H9 (cell line): ENCODE results near the gene DSG2. TPM values are rescaled to one million over a fixed set of nuclear protein-coding genes. Genes with fewer than 3 reads are reported as not detected.

Source experiments
- DNase-seq: peaks from one replicate; pipeline ENCODE4 v3.0.0-alpha.2; 2017
- H2AFZ ChIP-seq: one replicate; pipeline ENCODE4 v1.6.1; 2013; ENCODE audit warnings: mild to moderate bottlenecking, low read length, control low read depth, moderate library complexity
- H2AK5ac ChIP-seq: 2 replicates; pipeline ENCODE4 v1.6.1; 2013; ENCODE audit warnings: low read length, control low read depth, mixed read lengths; ENCODE audit not compliant: insufficient read length
- H2BK120ac ChIP-seq: one replicate; pipeline ENCODE4 v1.6.1; 2013; ENCODE audit warnings: low read depth, mild to moderate bottlenecking, low read length, control low read depth, inconsistent platforms; ENCODE audit not compliant: poor library complexity, severe bottlenecking
- H2BK12ac ChIP-seq: 2 replicates; pipeline ENCODE4 v1.6.1; 2013; ENCODE audit warnings: low read length, control low read depth, mixed read lengths, low read depth; ENCODE audit not compliant: insufficient read length
- H2BK15ac ChIP-seq: 2 replicates; pipeline ENCODE4 v1.6.1; 2013; ENCODE audit warnings: low read depth, low read length, control low read depth
- H2BK20ac ChIP-seq: one replicate; pipeline ENCODE4 v1.6.1; 2013; ENCODE audit warnings: low read depth, mild to moderate bottlenecking, low read length, control low read depth, inconsistent platforms; ENCODE audit not compliant: poor library complexity, severe bottlenecking
- H2BK5ac ChIP-seq: 2 replicates; pipeline ENCODE4 v1.6.1; 2013; ENCODE audit warnings: low read length, control low read depth, mixed read lengths; ENCODE audit not compliant: insufficient read length
- H3K14ac ChIP-seq: 2 replicates; pipeline ENCODE4 v1.6.1; 2013; ENCODE audit warnings: low read length, control low read depth; ENCODE audit not compliant: insufficient read depth
- H3K18ac ChIP-seq: 2 replicates; pipeline ENCODE4 v1.6.1; 2013; ENCODE audit warnings: low read depth, mild to moderate bottlenecking, mixed read lengths, low read length, control low read depth; ENCODE audit not compliant: insufficient read length
- H3K23ac ChIP-seq: 2 replicates; pipeline ENCODE4 v1.6.1; 2013; ENCODE audit warnings: low read length, control low read depth, mixed read lengths, low read depth; ENCODE audit not compliant: insufficient read length
- H3K23me2 ChIP-seq: 2 replicates; pipeline ENCODE4 v1.6.1; 2013; ENCODE audit warnings: low read depth, mild to moderate bottlenecking, mixed read lengths, low read length, control low read depth; ENCODE audit not compliant: insufficient read length, poor library complexity, severe bottlenecking
- H3K27ac ChIP-seq: 2 replicates; pipeline ENCODE4 v1.5.1; 2013; ENCODE audit warnings: low read length, control low read depth, mixed read lengths, low read depth; ENCODE audit not compliant: insufficient read length
- H3K27me3 ChIP-seq: 2 replicates; pipeline ENCODE4 v1.6.1; 2013; ENCODE audit warnings: low read length, control low read depth, inconsistent platforms; ENCODE audit not compliant: insufficient read depth
- H3K4ac ChIP-seq: 2 replicates; pipeline ENCODE4 v1.6.1; 2013; ENCODE audit warnings: low read depth, mild to moderate bottlenecking, control low read depth, inconsistent platforms, low read length, moderate library complexity
- H3K4me1 ChIP-seq: 2 replicates; pipeline ENCODE4 v1.6.1; 2013; ENCODE audit warnings: low read length, control low read depth, inconsistent platforms; ENCODE audit not compliant: insufficient read depth
- H3K4me2 ChIP-seq: 2 replicates; pipeline ENCODE4 v1.6.1; 2013; ENCODE audit warnings: low read length, control low read depth, mixed read lengths; ENCODE audit not compliant: insufficient read length, insufficient read depth
- H3K56ac ChIP-seq: 2 replicates; pipeline ENCODE4 v1.6.1; 2013; ENCODE audit warnings: low read depth, mild to moderate bottlenecking, mixed read lengths, low read length, control low read depth; ENCODE audit not compliant: insufficient read length
- H3K79me1 ChIP-seq: 2 replicates; pipeline ENCODE4 v1.6.1; 2013; ENCODE audit warnings: low read depth, mild to moderate bottlenecking, moderate library complexity, low read length, control low read depth, inconsistent platforms; ENCODE audit not compliant: insufficient read depth, poor library complexity, severe bottlenecking
- H3K79me2 ChIP-seq: 2 replicates; pipeline ENCODE4 v1.6.1; 2013; ENCODE audit warnings: low read length, control low read depth, inconsistent platforms; ENCODE audit not compliant: insufficient read depth
- H3K9ac ChIP-seq: 2 replicates; pipeline ENCODE4 v1.6.1; 2013; ENCODE audit warnings: low read length, control low read depth, mixed read lengths; ENCODE audit not compliant: insufficient read length; ENCODE audit errors: extremely low read depth
- H3K9me3 ChIP-seq: one replicate; pipeline ENCODE4 v1.6.1; 2013; ENCODE audit warnings: low read depth, low read length, inconsistent platforms; ENCODE audit not compliant: control insufficient read depth
- H3T11ph ChIP-seq: one replicate; pipeline ENCODE4 v1.6.1; 2013; ENCODE audit warnings: mild to moderate bottlenecking, low read length, control low read depth, inconsistent platforms
- H4K20me1 ChIP-seq: one replicate; pipeline ENCODE4 v1.6.1; 2013; ENCODE audit not compliant: control insufficient read depth, insufficient read length, insufficient read depth
- H4K5ac ChIP-seq: 2 replicates; pipeline ENCODE4 v1.6.1; 2013; ENCODE audit warnings: low read depth, mild to moderate bottlenecking, mixed read lengths, low read length, control low read depth; ENCODE audit not compliant: insufficient read length
- H4K8ac ChIP-seq: replicated peaks from 2 replicates; pipeline ENCODE4 v1.6.1; 2013; ENCODE audit warnings: low read length, control low read depth, mixed read lengths, low read depth; ENCODE audit not compliant: insufficient read length
- H4K91ac ChIP-seq: 2 replicates; pipeline ENCODE4 v1.6.1; 2013; ENCODE audit warnings: low read depth, mild to moderate bottlenecking, moderate library complexity, mixed read lengths, low read length, control low read depth; ENCODE audit not compliant: insufficient read length
- H3K27ac Mint-ChIP-seq, 3 experiments: 2 replicates in 2 of 3; 3 replicates in 1 of 3; pipeline ENCODE4 v1.8.0; 2020 to 2021; ENCODE audit warnings: mixed read lengths in 3 of 3, mild to moderate bottlenecking in 1 of 3, moderate library complexity in 1 of 3
- H3K27me3 Mint-ChIP-seq: 2 replicates; pipeline ENCODE4 v1.8.0; 2021; ENCODE audit warnings: low read depth, mild to moderate bottlenecking, moderate library complexity, mixed read lengths
- H3K36me3 Mint-ChIP-seq, 3 experiments: 2 replicates in 2 of 3; 3 replicates in 1 of 3; pipeline ENCODE4 v1.8.0; 2020 to 2021; ENCODE audit warnings: low read depth in 3 of 3, mixed read lengths in 3 of 3; ENCODE audit not compliant: insufficient read depth in 1 of 3
- H3K4me1 Mint-ChIP-seq, 2 experiments: 2 replicates each; pipeline ENCODE4 v1.8.0; 2020; ENCODE audit warnings: mixed read lengths in 2 of 2
- H3K4me3 Mint-ChIP-seq, 2 experiments: 2 replicates in 1 of 2; 3 replicates in 1 of 2; pipeline ENCODE4 v1.8.0; 2020 to 2021; ENCODE audit warnings: mild to moderate bottlenecking in 2 of 2, mixed read lengths in 2 of 2, moderate library complexity in 1 of 2
- H3K9me3 Mint-ChIP-seq, 2 experiments: 2 replicates in 1 of 2; 3 replicates in 1 of 2; pipeline ENCODE4 v1.8.0; 2020; ENCODE audit warnings: mild to moderate bottlenecking in 2 of 2, mixed read lengths in 2 of 2, moderate library complexity in 1 of 2
- WGBS: extraction: QIAGEN DNeasy Blood & Tissue Kit; methylation state at CpG from one replicate; pipeline ENCODE4 v1.1.7; 2013; ENCODE audit warnings: missing lambda C conversion rate, low lambda C conversion rate, mixed read lengths; ENCODE audit not compliant: insufficient read length; ENCODE audit errors: extremely low coverage; 5-methylcytosine and 5-hydroxymethylcytosine counted together
- total RNA-seq: library from RNA; stranded (reverse); gene quantifications from 2 replicates; pipeline ENCODE4 v1.2.1, GENCODE V29; 2021
- TF ChIP-seq, protein P1 (sequence below): fragments of 200-600 bp; sonication (generic); conservative IDR thresholded peaks from 3 replicates; pipeline ENCODE4 v1.8.0; 2021; ENCODE audit warnings: antibody characterized with exemption, mild to moderate bottlenecking

Gene DSG2
- total RNA-seq, 1 experiment from 2014 or later: 107 TPM

DNA sequence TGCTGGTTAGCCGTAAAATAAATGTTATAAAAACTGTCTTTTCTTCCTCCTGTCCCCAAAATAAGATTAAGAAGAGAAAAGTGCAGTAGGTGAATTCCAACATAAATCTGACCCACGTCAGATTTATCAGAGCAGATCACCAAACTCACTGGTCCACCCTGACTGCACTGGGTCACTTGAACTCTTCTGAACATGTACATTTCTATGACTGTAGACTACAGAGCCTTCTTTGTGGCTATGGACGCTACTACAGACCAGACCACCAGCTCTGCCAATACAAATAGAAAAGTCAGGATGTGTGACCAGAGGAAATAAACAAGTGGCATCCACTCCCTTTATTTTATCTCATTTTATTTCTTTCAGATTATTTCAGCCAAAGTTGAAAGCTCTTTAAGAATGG is 11.6 kb downstream of the DSG2 start:
- H3K14ac ChIP-seq: no peak overlapping the region
- no peak overlapping the region for H4K91ac ChIP-seq
- H3K27me3 ChIP-seq: no peaks in the 10 kb centered on the region
- H2BK5ac ChIP-seq: no peak overlapping the region
- no peaks in the 10 kb centered on the region for H4K20me1 ChIP-seq
- H4K5ac ChIP-seq: no peak overlapping the region
- Mint-ChIP-seq H3K27ac (no peak overlapping the region), H3K4me3 (no peak overlapping the region), H3K9me3 (peaks cover 5 to 9% of the 10 kb centered on the region in 2 experiments), H3K36me3 (peaks cover 11 to 20% (median 18%) of the 10 kb centered on the region in 3 experiments), H3K27me3 (no peaks in the 10 kb centered on the region), H3K4me1 (peaks cover 24 to 34% of the 10 kb centered on the region in 2 experiments)
- no peak overlapping the region for H3K27ac ChIP-seq
- H3K56ac ChIP-seq: no peak overlapping the region
- no peak overlapping the region for H3K9ac ChIP-seq
- H3K18ac ChIP-seq: no peak overlapping the region
- TF ChIP-seq, protein P1, sequence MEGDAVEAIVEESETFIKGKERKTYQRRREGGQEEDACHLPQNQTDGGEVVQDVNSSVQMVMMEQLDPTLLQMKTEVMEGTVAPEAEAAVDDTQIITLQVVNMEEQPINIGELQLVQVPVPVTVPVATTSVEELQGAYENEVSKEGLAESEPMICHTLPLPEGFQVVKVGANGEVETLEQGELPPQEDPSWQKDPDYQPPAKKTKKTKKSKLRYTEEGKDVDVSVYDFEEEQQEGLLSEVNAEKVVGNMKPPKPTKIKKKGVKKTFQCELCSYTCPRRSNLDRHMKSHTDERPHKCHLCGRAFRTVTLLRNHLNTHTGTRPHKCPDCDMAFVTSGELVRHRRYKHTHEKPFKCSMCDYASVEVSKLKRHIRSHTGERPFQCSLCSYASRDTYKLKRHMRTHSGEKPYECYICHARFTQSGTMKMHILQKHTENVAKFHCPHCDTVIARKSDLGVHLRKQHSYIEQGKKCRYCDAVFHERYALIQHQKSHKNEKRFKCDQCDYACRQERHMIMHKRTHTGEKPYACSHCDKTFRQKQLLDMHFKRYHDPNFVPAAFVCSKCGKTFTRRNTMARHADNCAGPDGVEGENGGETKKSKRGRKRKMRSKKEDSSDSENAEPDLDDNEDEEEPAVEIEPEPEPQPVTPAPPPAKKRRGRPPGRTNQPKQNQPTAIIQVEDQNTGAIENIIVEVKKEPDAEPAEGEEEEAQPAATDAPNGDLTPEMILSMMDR: no peak
- no peak overlapping the region for H2BK20ac ChIP-seq
- H3K23me2 ChIP-seq: no peaks in the 10 kb centered on the region
- no CpG with 5 or more reads among the region's 3 CpGs for WGBS
- H2AFZ ChIP-seq: no peak overlapping the region
- H3K4me2 ChIP-seq: no peak overlapping the region
- no peaks in the 10 kb centered on the region for H3K9me3 ChIP-seq
- no peak for DNase-seq
- H2BK12ac ChIP-seq: no peak overlapping the region
- no peak overlapping the region for H2BK15ac ChIP-seq
- peaks cover 21% of the 10 kb centered on the region; the same call in 1 of the 2 replicates for H3K79me2 ChIP-seq
- peaks cover 3% of the 10 kb centered on the region; the same call in 1 of the 2 replicates for H3K4me1 ChIP-seq
- H3K23ac ChIP-seq: no peak overlapping the region
- H2AK5ac ChIP-seq: no peak overlapping the region
- no peak overlapping the region for H3T11ph ChIP-seq
- no peak overlapping the region for H3K4ac ChIP-seq
- H4K8ac ChIP-seq: no peak overlapping the region
- H3K79me1 ChIP-seq: peaks cover 3% of the 10 kb centered on the region
- H2BK120ac ChIP-seq: no peak overlapping the region
